ENCODE data around the gene TTN.

Gene TTN

GRCh38 chr2:178805457-178805856 lies 1.8 kb downstream of the TTN start:
- no peak for TF ChIP-seq CTCF (conservative IDR thresholded peaks at IDR 0.05; ENCODE audit: low read depth)
- ChIA-PET POLR2A (ENCODE audit: low non-redundant PET) (no interaction called here), CTCF (interaction anchor here (0.6 kb wide), 1 partner anchor 1313 kb away, joined by 4 read pairs; no protein-coding TSS in a partner anchor)
- H3K27ac ChIP-seq: no peak overlapping the region
- DNase-seq (ENCODE audit: low spot score): no peak

- TF ChIP-seq CTCF (conservative IDR thresholded peaks at IDR 0.05; ENCODE audit: low read depth): peak; percentile 39
- ChIA-PET POLR2A (ENCODE audit: low non-redundant PET) (no interaction called here), CTCF (interaction anchor here (0.5 to 1.2 kb wide), 3 partner anchors 30 to 177 kb away, joined by 4 to 6 read pairs (median 5); no protein-coding TSS in a partner anchor)
- DNase-seq (ENCODE audit: low spot score): peak; percentile 36
- no peak overlapping the region for H3K27ac ChIP-seq
Observed at GRCh38 chr2:178804791-178805190, 2.4 kb downstream of the TTN start.

- no peak overlapping the region for H3K27ac ChIP-seq
- POLR2A ChIA-PET (ENCODE audit: low non-redundant PET): no interaction called here
- no peak for TF ChIP-seq CTCF (conservative IDR thresholded peaks at IDR 0.05; ENCODE audit: low read depth)
- CTCF ChIA-PET: interaction anchor here (0.6 to 1.8 kb wide), 4 partner anchors 91 to 329 kb away, joined by 3 to 5 read pairs (median 4); no protein-coding TSS in a partner anchor
- DNase-seq (ENCODE audit: low spot score): no peak
Observed at GRCh38 chr2:178800510-178800909, 6.7 kb downstream of the TTN start.

- H3K27ac ChIP-seq: no peak overlapping the region
- ChIA-PET CTCF (interaction anchor here (1.8 kb wide), 1 partner anchor 92 kb away, joined by 5 read pairs; no protein-coding TSS in a partner anchor), POLR2A (ENCODE audit: low non-redundant PET) (no interaction called here)
- no peak for DNase-seq (ENCODE audit: low spot score)
- no peak for TF ChIP-seq CTCF (conservative IDR thresholded peaks at IDR 0.05; ENCODE audit: low read depth)
Observed at GRCh38 chr2:178799305-178799704, 7.9 kb downstream of the TTN start.

- peak; percentile 66 for TF ChIP-seq CTCF (conservative IDR thresholded peaks at IDR 0.05; ENCODE audit: low read depth)
- peak; percentile 17 for DNase-seq (ENCODE audit: low spot score)
Observed at GRCh38 chr2:178796079-178796677, 11.0 kb downstream of the TTN start.

GRCh38 chr2:178787934-178788333 lies 19.3 kb downstream of the TTN start:
- H3K27ac ChIP-seq: no peak overlapping the region
- no peak for TF ChIP-seq CTCF (conservative IDR thresholded peaks at IDR 0.05; ENCODE audit: low read depth)
- CTCF ChIA-PET: no interaction called here
- POLR2A ChIA-PET (ENCODE audit: low non-redundant PET): no interaction called here
- no peak for DNase-seq (ENCODE audit: low spot score)

More at GRCh38 chr2:178796079-178796677, 11.0 kb downstream of the TTN start:
- ChIA-PET CTCF (interaction anchor here (0.7 to 1.2 kb wide), 4 partner anchors 16 to 114 kb away, joined by 3 to 5 read pairs (median 3); no protein-coding TSS in a partner anchor), POLR2A (ENCODE audit: low non-redundant PET) (no interaction called here)
- no peak overlapping the region for H3K27ac ChIP-seq
